PC-3 (cell line): ENCODE results near the gene NEIL1. TPM values are rescaled to one million over a fixed set of nuclear protein-coding genes. Genes with fewer than 3 reads are reported as not detected.

ENCODE experiments used
- ATAC-seq: fragments of 200-7000 bp; cut with Tn5 transposase; 2 replicates; pipeline ENCODE4 v1.9.1; 2020; ENCODE audit warnings: mild to moderate bottlenecking, moderate library complexity
- BruUV-seq: library from RNA; stranded (reverse); fragments of 400-500 nt; replicated peaks from 2 replicates; lab custom pipeline; 2021; lab: Mats Ljungman, UMichigan
- CTCF ChIA-PET: fragments of 300-600 bp; sonication (Branson Sonifier 250); formaldehyde crosslinking; loops from one replicate; lab custom pipeline; 2022; ENCODE audit warnings: antibody characterized with exemption; lab: Charles Lee
- POLR2A ChIA-PET: fragments of 300-600 bp; sonication (Branson Sonifier 250); formaldehyde crosslinking; loops from one replicate; lab custom pipeline; 2022; ENCODE audit warnings: antibody characterized with exemption; ENCODE audit not compliant: unreplicated experiment; lab: Charles Lee
- DNase-seq: peaks from one replicate; pipeline ENCODE4 v3.0.0-alpha.2; 2015
- H2AFZ ChIP-seq: fragments of 300-600 bp; sonication (generic); 2 replicates; pipeline ENCODE4 v1.6.0; 2016; ENCODE audit warnings: antibody characterized with exemption, low read length
- H3F3A ChIP-seq: fragments of 300-600 bp; sonication (generic); one replicate; pipeline ENCODE4 v1.6.0; 2017; ENCODE audit warnings: antibody characterized with exemption, low read length, control low read depth, mild to moderate bottlenecking; ENCODE audit not compliant: unreplicated experiment
- H3K27ac ChIP-seq: fragments of 300-600 bp; sonication (generic); 2 replicates; pipeline ENCODE4 v1.5.1; 2016; ENCODE audit warnings: mild to moderate bottlenecking, low read length
- H3K27me3 ChIP-seq: fragments of 300-600 bp; sonication (generic); 2 replicates; pipeline ENCODE4 v1.6.1; 2016; ENCODE audit warnings: low read length, mixed read lengths
- H3K36me3 ChIP-seq: fragments of 300-600 bp; sonication (generic); 2 replicates; pipeline ENCODE4 v1.6.1; 2016; ENCODE audit warnings: low read depth, mixed run types, low read length, mixed read lengths
- H3K4me1 ChIP-seq: fragments of 300-600 bp; sonication (generic); 2 replicates; pipeline ENCODE4 v1.5.1; 2016; ENCODE audit warnings: low read length; ENCODE audit not compliant: insufficient read depth
- H3K4me2 ChIP-seq: fragments of 300-600 bp; sonication (generic); 2 replicates; pipeline ENCODE4 v1.6.0; 2016; ENCODE audit warnings: low read length
- H3K4me3 ChIP-seq: fragments of 300-600 bp; sonication (generic); 2 replicates; pipeline ENCODE4 v1.5.1; 2016; ENCODE audit warnings: mild to moderate bottlenecking, low read length, mixed read lengths
- H3K79me2 ChIP-seq: fragments of 300-600 bp; sonication (generic); 2 replicates; pipeline ENCODE4 v1.6.1; 2017; ENCODE audit warnings: low read length, mixed read lengths
- H3K9ac ChIP-seq: fragments of 300-600 bp; sonication (generic); 2 replicates; pipeline ENCODE4 v1.6.0; 2016; ENCODE audit warnings: mild to moderate bottlenecking, low read length
- H3K9me2 ChIP-seq: fragments of 300-600 bp; sonication (generic); replicated peaks from 2 replicates; pipeline ENCODE4 v1.6.1; 2016; ENCODE audit warnings: mixed run types, low read length, mixed read lengths
- H3K9me3 ChIP-seq: fragments of 300-600 bp; sonication (generic); 2 replicates; pipeline ENCODE4 v1.6.1; 2016; ENCODE audit warnings: low read length, mixed read lengths
- H4K20me1 ChIP-seq: fragments of 300-600 bp; sonication (generic); 2 replicates; pipeline ENCODE4 v1.6.1; 2016; ENCODE audit warnings: low read length, mixed read lengths
- CTCF ChIP-seq: fragments of 300-600 bp; sonication (generic); conservative IDR thresholded peaks from 2 replicates; pipeline ENCODE4 v1.5.1; 2017; ENCODE audit warnings: antibody characterized with exemption, low read depth, mild to moderate bottlenecking, low read length
- EZH2 ChIP-seq: fragments of 300-600 bp; sonication (generic); IDR thresholded peaks from one replicate; pipeline ENCODE4 v1.6.1; 2017; ENCODE audit warnings: antibody characterized with exemption, mild to moderate bottlenecking, low read length; ENCODE audit not compliant: unreplicated experiment
- EZH2phosphoT487 ChIP-seq: fragments of 300-600 bp; sonication (generic); IDR thresholded peaks from 2 replicates; pipeline ENCODE4 v1.6.1; 2018; ENCODE audit warnings: mild to moderate bottlenecking, antibody characterized with exemption, low read length, borderline replicate concordance
- intact Hi-C: fragments of 100-400 bp; cut with micrococcal nuclease; formaldehyde crosslinking; loops from 2 replicates; pipeline ENCODE4 v1.9.0; 2023
- total RNA-seq: library from RNA; depleted of rRNA; stranded (reverse); fragments of >200 nt; gene quantifications from 2 replicates; pipeline ENCODE4 v1.2.3, GENCODE V29; 2014

The NEIL1 gene
- total RNA-seq, 1 experiment from 2014 or later = 4.1 TPM

DNA sequence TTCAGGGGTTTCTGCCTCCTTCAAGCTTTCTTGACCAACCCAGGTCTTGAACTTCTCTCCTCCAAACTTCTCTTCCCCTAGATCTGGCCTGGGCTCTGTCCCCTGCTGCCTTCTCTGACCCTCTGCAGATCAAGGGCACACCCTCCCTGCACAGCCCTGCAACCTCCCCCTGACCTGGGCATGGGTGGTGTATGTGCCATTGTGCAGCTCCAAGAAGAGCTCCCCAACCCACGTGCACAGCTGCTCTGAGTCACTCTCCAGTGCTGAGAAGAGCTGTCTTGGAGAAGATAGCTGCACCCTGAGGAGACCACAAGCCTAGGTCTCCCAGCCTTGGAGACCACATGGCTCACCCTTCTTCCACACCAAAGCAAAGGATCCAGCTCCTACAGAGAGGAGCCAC, 13.6 kb downstream of the NEIL1 start:
- Histone ChIP-seq H3K79me2 (no peaks in the 10 kb centered on the region), H3K9me3 (no peaks in the 10 kb centered on the region), H3K27me3 (no peaks in the 10 kb centered on the region), H3K36me3 (peaks cover 11% of the 10 kb centered on the region), H3K4me1 (no peaks in the 10 kb centered on the region), H2AFZ (no peak overlapping the region), H3F3A (no peaks in the 10 kb centered on the region), H3K27ac (no peak overlapping the region), H3K4me2 (no peak overlapping the region), H3K4me3 (no peak overlapping the region), H3K9me2 (no peaks in the 10 kb centered on the region), H4K20me1 (no peaks in the 10 kb centered on the region), H3K9ac (no peak overlapping the region)
- no peak for DNase-seq
- CTCF ChIA-PET = no interaction called here
- intact Hi-C loops = loop anchor here (10.0 kb wide), 1 partner anchor 284 kb away; the partner anchor contains the start of genes IMP3 and SNX33
- no TSS peak for BruUV-seq
- TF ChIP-seq EZH2 (no peak), EZH2phosphoT487 (no peak), CTCF (no peak)
- POLR2A ChIA-PET = no interaction called here
- ATAC-seq = no peak

DNA sequence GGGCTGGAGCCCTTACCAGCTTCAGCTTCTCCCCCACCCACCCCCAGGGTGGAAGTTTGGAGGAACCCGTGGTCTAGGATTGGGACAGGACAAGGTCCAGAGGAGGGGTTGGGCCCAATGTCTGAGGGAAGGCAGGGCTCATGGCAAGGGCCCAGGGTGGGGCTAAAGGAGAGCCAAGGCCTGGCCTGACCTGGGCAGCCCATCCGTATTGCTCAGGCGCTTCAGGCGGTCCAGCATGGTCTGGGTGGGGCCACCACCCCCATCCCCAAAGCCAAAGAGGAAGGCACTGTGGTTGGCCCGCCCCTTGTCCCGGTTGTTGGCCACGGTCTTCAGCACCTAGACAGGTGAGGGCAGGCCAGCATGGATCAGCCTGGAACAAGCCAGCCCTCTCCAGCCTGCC, 14.0 kb downstream of the NEIL1 start:
- ChIA-PET POLR2A (no interaction called here), CTCF (no interaction called here)
- Histone ChIP-seq H3K27ac (no peak overlapping the region), H4K20me1 (no peaks in the 10 kb centered on the region), H3K4me1 (no peaks in the 10 kb centered on the region), H3K27me3 (no peaks in the 10 kb centered on the region), H3K79me2 (no peaks in the 10 kb centered on the region), H3K9me2 (no peaks in the 10 kb centered on the region), H3K4me3 (no peak overlapping the region), H3K4me2 (no peak overlapping the region), H3K36me3 (peaks cover 11% of the 10 kb centered on the region), H2AFZ (no peak overlapping the region), H3K9ac (no peak overlapping the region), H3K9me3 (no peaks in the 10 kb centered on the region), H3F3A (no peaks in the 10 kb centered on the region)
- intact Hi-C loops = loop anchor here (10.0 kb wide), 1 partner anchor 284 kb away; the partner anchor contains the start of genes IMP3 and SNX33
- TF ChIP-seq CTCF (no peak), EZH2phosphoT487 (no peak), EZH2 (no peak)
- BruUV-seq = no TSS peak
- DNase-seq (no peak), ATAC-seq (no peak)

GRCh38 chr15:75361361-75361988, 14.6 kb downstream of the NEIL1 start:
- H3K27me3 ChIP-seq = no peaks in the 10 kb centered on the region
- no peaks in the 10 kb centered on the region for H4K20me1 ChIP-seq
- no peaks in the 10 kb centered on the region for H3K4me1 ChIP-seq
- ATAC-seq (no peak), DNase-seq (no peak)
- H3K27ac ChIP-seq = no peak overlapping the region
- intact Hi-C loops = loop anchor here (10.0 kb wide), 1 partner anchor 283 kb away; the partner anchor contains the start of genes IMP3 and SNX33
- H3K79me2 ChIP-seq = 0 out of 2 replicates have a peak, but pooled peaks cover under 1% of the 10 kb centered on the region
- H3F3A ChIP-seq = no peaks in the 10 kb centered on the region
- H3K4me2 ChIP-seq = no peak overlapping the region
- H2AFZ ChIP-seq = no peak overlapping the region
- no peaks in the 10 kb centered on the region for H3K9me2 ChIP-seq
- H3K4me3 ChIP-seq = no peak overlapping the region
- BruUV-seq = no TSS peak
- ChIA-PET POLR2A (interaction anchor here (0.5 kb wide), 1 partner anchor 30 kb away, joined by 12 read pairs; no protein-coding TSS in a partner anchor), CTCF (no interaction called here)
- no peaks in the 10 kb centered on the region for H3K9me3 ChIP-seq
- TF ChIP-seq CTCF (no peak), EZH2 (no peak)
- no peak overlapping the region for H3K9ac ChIP-seq
- H3K36me3 ChIP-seq = peaks cover 13% of the 10 kb centered on the region
